PC-3 (cell line): Measurements from ENCODE around the gene CADPS2. TPM values are rescaled to one million over a fixed set of nuclear protein-coding genes. Genes with fewer than 3 reads are reported as not detected.

Experiments
- ATAC-seq: fragments of 200-7000 bp; cut with Tn5 transposase; 2 replicates; pipeline ENCODE4 v1.9.1; 2020; ENCODE audit warnings: mild to moderate bottlenecking, moderate library complexity
- BruUV-seq: library from RNA; stranded (reverse); fragments of 400-500 nt; replicated peaks from 2 replicates; lab custom pipeline; 2021; lab: Mats Ljungman, UMichigan
- CTCF ChIA-PET: fragments of 300-600 bp; sonication (Branson Sonifier 250); formaldehyde crosslinking; loops from one replicate; lab custom pipeline; 2022; ENCODE audit warnings: antibody characterized with exemption; lab: Charles Lee
- POLR2A ChIA-PET: fragments of 300-600 bp; sonication (Branson Sonifier 250); formaldehyde crosslinking; loops from one replicate; lab custom pipeline; 2022; ENCODE audit warnings: antibody characterized with exemption; ENCODE audit not compliant: unreplicated experiment; lab: Charles Lee
- DNase-seq: peaks from one replicate; pipeline ENCODE4 v3.0.0-alpha.2; 2015
- H2AFZ ChIP-seq: fragments of 300-600 bp; sonication (generic); 2 replicates; pipeline ENCODE4 v1.6.0; 2016; ENCODE audit warnings: antibody characterized with exemption, low read length
- H3F3A ChIP-seq: fragments of 300-600 bp; sonication (generic); one replicate; pipeline ENCODE4 v1.6.0; 2017; ENCODE audit warnings: antibody characterized with exemption, low read length, control low read depth, mild to moderate bottlenecking; ENCODE audit not compliant: unreplicated experiment
- H3K27ac ChIP-seq: fragments of 300-600 bp; sonication (generic); 2 replicates; pipeline ENCODE4 v1.5.1; 2016; ENCODE audit warnings: mild to moderate bottlenecking, low read length
- H3K27me3 ChIP-seq: fragments of 300-600 bp; sonication (generic); 2 replicates; pipeline ENCODE4 v1.6.1; 2016; ENCODE audit warnings: low read length, mixed read lengths
- H3K36me3 ChIP-seq: fragments of 300-600 bp; sonication (generic); 2 replicates; pipeline ENCODE4 v1.6.1; 2016; ENCODE audit warnings: low read depth, mixed run types, low read length, mixed read lengths
- H3K4me1 ChIP-seq: fragments of 300-600 bp; sonication (generic); 2 replicates; pipeline ENCODE4 v1.5.1; 2016; ENCODE audit warnings: low read length; ENCODE audit not compliant: insufficient read depth
- H3K4me2 ChIP-seq: fragments of 300-600 bp; sonication (generic); 2 replicates; pipeline ENCODE4 v1.6.0; 2016; ENCODE audit warnings: low read length
- H3K4me3 ChIP-seq: fragments of 300-600 bp; sonication (generic); 2 replicates; pipeline ENCODE4 v1.5.1; 2016; ENCODE audit warnings: mild to moderate bottlenecking, low read length, mixed read lengths
- H3K79me2 ChIP-seq: fragments of 300-600 bp; sonication (generic); 2 replicates; pipeline ENCODE4 v1.6.1; 2017; ENCODE audit warnings: low read length, mixed read lengths
- H3K9ac ChIP-seq: fragments of 300-600 bp; sonication (generic); 2 replicates; pipeline ENCODE4 v1.6.0; 2016; ENCODE audit warnings: mild to moderate bottlenecking, low read length
- H3K9me2 ChIP-seq: fragments of 300-600 bp; sonication (generic); replicated peaks from 2 replicates; pipeline ENCODE4 v1.6.1; 2016; ENCODE audit warnings: mixed run types, low read length, mixed read lengths
- H3K9me3 ChIP-seq: fragments of 300-600 bp; sonication (generic); 2 replicates; pipeline ENCODE4 v1.6.1; 2016; ENCODE audit warnings: low read length, mixed read lengths
- H4K20me1 ChIP-seq: fragments of 300-600 bp; sonication (generic); 2 replicates; pipeline ENCODE4 v1.6.1; 2016; ENCODE audit warnings: low read length, mixed read lengths
- EZH2 ChIP-seq: fragments of 300-600 bp; sonication (generic); IDR thresholded peaks from one replicate; pipeline ENCODE4 v1.6.1; 2017; ENCODE audit warnings: antibody characterized with exemption, mild to moderate bottlenecking, low read length; ENCODE audit not compliant: unreplicated experiment
- EZH2phosphoT487 ChIP-seq: fragments of 300-600 bp; sonication (generic); IDR thresholded peaks from 2 replicates; pipeline ENCODE4 v1.6.1; 2018; ENCODE audit warnings: mild to moderate bottlenecking, antibody characterized with exemption, low read length, borderline replicate concordance
- intact Hi-C: fragments of 100-400 bp; cut with micrococcal nuclease; formaldehyde crosslinking; loops from 2 replicates; pipeline ENCODE4 v1.9.0; 2023
- total RNA-seq: library from RNA; depleted of rRNA; stranded (reverse); fragments of >200 nt; gene quantifications from 2 replicates; pipeline ENCODE4 v1.2.3, GENCODE V29; 2014
- TF ChIP-seq, protein P1 (sequence below): fragments of 300-600 bp; sonication (generic); conservative IDR thresholded peaks from 2 replicates; pipeline ENCODE4 v1.5.1; 2017; ENCODE audit warnings: antibody characterized with exemption, low read depth, mild to moderate bottlenecking, low read length

The CADPS2 gene
- total RNA-seq, 1 experiment from 2014 or later = 9.4 TPM

DNA sequence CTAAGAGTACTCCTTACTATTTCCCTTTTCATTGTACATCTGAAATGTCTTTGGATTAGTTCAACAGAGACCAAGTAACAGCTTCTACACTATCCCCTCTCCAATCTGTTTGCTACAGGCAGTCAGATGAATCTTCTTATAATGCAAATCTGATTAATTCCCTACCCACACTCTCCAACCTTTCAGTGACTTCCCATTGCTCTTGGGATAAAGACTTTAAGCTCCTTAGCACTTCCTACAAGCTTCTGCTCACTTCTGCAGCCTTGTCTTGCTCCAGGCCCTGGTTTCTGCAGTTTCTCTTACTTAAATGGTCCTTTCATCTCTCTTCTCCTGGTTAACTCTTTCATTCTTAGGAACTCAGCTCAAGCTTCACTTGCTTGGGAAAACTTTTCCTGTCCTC lies 516.5 kb downstream of the CADPS2 start:
- ChIA-PET POLR2A (no interaction called here), CTCF (no interaction called here)
- H3K4me3 ChIP-seq = no peak overlapping the region
- H3F3A ChIP-seq = no peaks in the 10 kb centered on the region
- no TSS peak for BruUV-seq
- H3K9me2 ChIP-seq = no peaks in the 10 kb centered on the region
- H3K36me3 ChIP-seq = no peaks in the 10 kb centered on the region
- H3K9me3 ChIP-seq = no peaks in the 10 kb centered on the region
- intact Hi-C loops = no loop called here
- H3K27ac ChIP-seq = no peak overlapping the region
- no peak overlapping the region for H2AFZ ChIP-seq
- no peak overlapping the region for H3K9ac ChIP-seq
- ATAC-seq (no peak), DNase-seq (no peak)
- no peaks in the 10 kb centered on the region for H4K20me1 ChIP-seq
- no peaks in the 10 kb centered on the region for H3K27me3 ChIP-seq
- TF ChIP-seq, protein P1, sequence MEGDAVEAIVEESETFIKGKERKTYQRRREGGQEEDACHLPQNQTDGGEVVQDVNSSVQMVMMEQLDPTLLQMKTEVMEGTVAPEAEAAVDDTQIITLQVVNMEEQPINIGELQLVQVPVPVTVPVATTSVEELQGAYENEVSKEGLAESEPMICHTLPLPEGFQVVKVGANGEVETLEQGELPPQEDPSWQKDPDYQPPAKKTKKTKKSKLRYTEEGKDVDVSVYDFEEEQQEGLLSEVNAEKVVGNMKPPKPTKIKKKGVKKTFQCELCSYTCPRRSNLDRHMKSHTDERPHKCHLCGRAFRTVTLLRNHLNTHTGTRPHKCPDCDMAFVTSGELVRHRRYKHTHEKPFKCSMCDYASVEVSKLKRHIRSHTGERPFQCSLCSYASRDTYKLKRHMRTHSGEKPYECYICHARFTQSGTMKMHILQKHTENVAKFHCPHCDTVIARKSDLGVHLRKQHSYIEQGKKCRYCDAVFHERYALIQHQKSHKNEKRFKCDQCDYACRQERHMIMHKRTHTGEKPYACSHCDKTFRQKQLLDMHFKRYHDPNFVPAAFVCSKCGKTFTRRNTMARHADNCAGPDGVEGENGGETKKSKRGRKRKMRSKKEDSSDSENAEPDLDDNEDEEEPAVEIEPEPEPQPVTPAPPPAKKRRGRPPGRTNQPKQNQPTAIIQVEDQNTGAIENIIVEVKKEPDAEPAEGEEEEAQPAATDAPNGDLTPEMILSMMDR = no peak
- TF ChIP-seq EZH2 (no peak), EZH2phosphoT487 (no peak)
- H3K4me2 ChIP-seq = no peak overlapping the region
- no peaks in the 10 kb centered on the region for H3K79me2 ChIP-seq
- H3K4me1 ChIP-seq = no peaks in the 10 kb centered on the region

GRCh38 chr7:122364761-122365280 lies 521.4 kb downstream of the CADPS2 start:
- no peak overlapping the region for H3K27ac ChIP-seq
- H3K4me2 ChIP-seq = no peak overlapping the region
- no peak for TF ChIP-seq EZH2phosphoT487
- TF ChIP-seq, protein P1 = no peak
- no peaks in the 10 kb centered on the region for H3K79me2 ChIP-seq
- no peak overlapping the region for H3K9ac ChIP-seq
- no peaks in the 10 kb centered on the region for H3K36me3 ChIP-seq
- no peaks in the 10 kb centered on the region for H3K9me3 ChIP-seq
- ChIA-PET POLR2A (no interaction called here), CTCF (no interaction called here)
- H3K4me1 ChIP-seq = no peaks in the 10 kb centered on the region
- no peaks in the 10 kb centered on the region for H4K20me1 ChIP-seq
- H3K9me2 ChIP-seq = no peaks in the 10 kb centered on the region
- H2AFZ ChIP-seq = no peak overlapping the region
- H3K4me3 ChIP-seq = no peak overlapping the region
- ATAC-seq (no peak), DNase-seq (no peak)
- intact Hi-C loops = no loop called here
- H3F3A ChIP-seq = no peaks in the 10 kb centered on the region
- no peaks in the 10 kb centered on the region for H3K27me3 ChIP-seq
- BruUV-seq = no TSS peak

- intact Hi-C loops = no loop called here
Measured at GRCh38 chr7:122363144-122363543, 523.1 kb downstream of the CADPS2 start.

More at GRCh38 chr7:122363144-122363543, 523.1 kb downstream of the CADPS2 start:
- ChIA-PET POLR2A (no interaction called here), CTCF (no interaction called here)
- DNase-seq (no peak), ATAC-seq (no peak)
- H3K27me3 ChIP-seq = no peaks in the 10 kb centered on the region
- H3K9ac ChIP-seq = no peak overlapping the region
- H4K20me1 ChIP-seq = no peaks in the 10 kb centered on the region
- H3K36me3 ChIP-seq = no peaks in the 10 kb centered on the region
- no peak overlapping the region for H3K27ac ChIP-seq
- H3F3A ChIP-seq = no peaks in the 10 kb centered on the region
- no peaks in the 10 kb centered on the region for H3K9me2 ChIP-seq
- H3K4me1 ChIP-seq = no peaks in the 10 kb centered on the region
- H3K4me3 ChIP-seq = no peak overlapping the region
- no peaks in the 10 kb centered on the region for H3K79me2 ChIP-seq
- no peaks in the 10 kb centered on the region for H3K9me3 ChIP-seq
- no peak overlapping the region for H3K4me2 ChIP-seq
- TF ChIP-seq EZH2phosphoT487 (no peak), EZH2 (no peak)
- TF ChIP-seq, protein P1 = no peak
- BruUV-seq = no TSS peak
- H2AFZ ChIP-seq = no peak overlapping the region
